GM18870 (cell line): Measurements from ENCODE around the gene DNMT3B.
"Not testable (repeated sequence)": the region's sequence is repeated elsewhere in the genome, so short reads cannot be mapped to it uniquely, and the experiment has no call there.

Source experiments
- ATAC-seq: cut with Tn5 transposase; IDR thresholded peaks from one replicate; pipeline ENCODE4 v1.9.1; 2021; ENCODE audit warnings: moderate library complexity; ENCODE audit not compliant: unreplicated experiment

DNMT3B gene

GRCh38 chr20:32761831-32762753 lies at the start of gene DNMT3B:
Gene DNMT3B (plus strand): TSS chr20:32762385. CDS start chr20:32780324, 17,939 bp downstream.
- no peak for ATAC-seq

- no peak for ATAC-seq
Observed at GRCh38 chr20:32718749-32719348, 43.3 kb upstream of the DNMT3B start.

- no peak for ATAC-seq
Observed at GRCh38 chr20:32727683-32728082, 34.5 kb upstream of the DNMT3B start.

GRCh38 chr20:32728435-32728834 lies 33.8 kb upstream of the DNMT3B start:
- ATAC-seq: not testable (repeated sequence)

GRCh38 chr20:32729334-32729733 lies 32.9 kb upstream of the DNMT3B start:
- not testable (repeated sequence) for ATAC-seq

- no peak for ATAC-seq
Observed at GRCh38 chr20:32731882-32732266, 30.3 kb upstream of the DNMT3B start.

GRCh38 chr20:32737371-32738223 lies 24.6 kb upstream of the DNMT3B start:
- no peak for ATAC-seq

GRCh38 chr20:32741151-32741550 lies 21.0 kb upstream of the DNMT3B start:
- ATAC-seq: no peak

- ATAC-seq: no peak
Observed at GRCh38 chr20:32742322-32743236, 19.6 kb upstream of the DNMT3B start.

- ATAC-seq: peak; percentile 50
Observed at GRCh38 chr20:32743237-32744112, 18.7 kb upstream of the DNMT3B start, which contains the start of gene COMMD7. Gene COMMD7 (minus strand): TSS chr20:32743467. CDS start chr20:32743391, 76 bp downstream.

- ATAC-seq: no peak
Observed at GRCh38 chr20:32749914-32750637, 12.1 kb upstream of the DNMT3B start.

GRCh38 chr20:32751293-32751692 lies 10.9 kb upstream of the DNMT3B start:
- no peak for ATAC-seq

- no peak for ATAC-seq
Observed at GRCh38 chr20:32751702-32752457, 10.3 kb upstream of the DNMT3B start.

GRCh38 chr20:32752458-32753250 lies 9.5 kb upstream of the DNMT3B start:
- no peak for ATAC-seq

- no peak for ATAC-seq
Observed at GRCh38 chr20:32753731-32754130, 8.5 kb upstream of the DNMT3B start.

GRCh38 chr20:32756156-32756555 lies 6.0 kb upstream of the DNMT3B start:
- no peak for ATAC-seq

GRCh38 chr20:32761417-32761830 lies 761 bp upstream of the DNMT3B start:
- ATAC-seq: no peak
